GM18499 (cell line): ENCODE results near the gene MAP1B.

Experiments
- ATAC-seq: cut with Tn5 transposase; IDR thresholded peaks from one replicate; pipeline ENCODE4 v1.9.1; 2021; ENCODE audit warnings: moderate number of reproducible peaks; ENCODE audit not compliant: insufficient read depth, unreplicated experiment

The MAP1B gene

GRCh38 chr5:72185496-72186329, 78.4 kb downstream of the MAP1B start:
- ATAC-seq: no peak

- ATAC-seq: no peak
Observed at GRCh38 chr5:72187388-72188075, 80.3 kb downstream of the MAP1B start.

- ATAC-seq: no peak
Observed at GRCh38 chr5:72188166-72188565, 80.9 kb downstream of the MAP1B start.

- no peak for ATAC-seq
Observed at GRCh38 chr5:72189146-72189545, 81.9 kb downstream of the MAP1B start.

- no peak for ATAC-seq
Observed at GRCh38 chr5:72191404-72191803, 84.1 kb downstream of the MAP1B start.

- peak; percentile 66 for ATAC-seq
Observed at GRCh38 chr5:72194846-72195245, 87.6 kb downstream of the MAP1B start.

GRCh38 chr5:72195581-72195980, 88.3 kb downstream of the MAP1B start:
- no peak for ATAC-seq

GRCh38 chr5:72197393-72197792, 90.1 kb downstream of the MAP1B start:
- ATAC-seq: no peak

- ATAC-seq: no peak
Observed at GRCh38 chr5:72199681-72200080, 92.4 kb downstream of the MAP1B start.

- ATAC-seq: no peak
Observed at GRCh38 chr5:72202331-72202825, 95.1 kb downstream of the MAP1B start.

GRCh38 chr5:72203251-72203845, 96.1 kb downstream of the MAP1B start:
- ATAC-seq: no peak

GRCh38 chr5:72204946-72205345, 97.7 kb downstream of the MAP1B start:
- no peak for ATAC-seq

- no peak for ATAC-seq
Observed at GRCh38 chr5:72205431-72206009, 98.2 kb downstream of the MAP1B start.

- ATAC-seq: no peak
Observed at GRCh38 chr5:72206160-72206559, 98.9 kb downstream of the MAP1B start.

GRCh38 chr5:72206994-72207393, 99.7 kb downstream of the MAP1B start:
- ATAC-seq: no peak

- ATAC-seq: no peak
Observed at GRCh38 chr5:72208324-72208926, 101.2 kb downstream of the MAP1B start.

- ATAC-seq: no peak
Observed at GRCh38 chr5:72209147-72210115, 102.2 kb downstream of the MAP1B start.

- ATAC-seq: no peak
Observed at GRCh38 chr5:72210888-72211678, 103.8 kb downstream of the MAP1B start.
